ENCODE data around the gene WDR45B.

Gene WDR45B

DNA sequence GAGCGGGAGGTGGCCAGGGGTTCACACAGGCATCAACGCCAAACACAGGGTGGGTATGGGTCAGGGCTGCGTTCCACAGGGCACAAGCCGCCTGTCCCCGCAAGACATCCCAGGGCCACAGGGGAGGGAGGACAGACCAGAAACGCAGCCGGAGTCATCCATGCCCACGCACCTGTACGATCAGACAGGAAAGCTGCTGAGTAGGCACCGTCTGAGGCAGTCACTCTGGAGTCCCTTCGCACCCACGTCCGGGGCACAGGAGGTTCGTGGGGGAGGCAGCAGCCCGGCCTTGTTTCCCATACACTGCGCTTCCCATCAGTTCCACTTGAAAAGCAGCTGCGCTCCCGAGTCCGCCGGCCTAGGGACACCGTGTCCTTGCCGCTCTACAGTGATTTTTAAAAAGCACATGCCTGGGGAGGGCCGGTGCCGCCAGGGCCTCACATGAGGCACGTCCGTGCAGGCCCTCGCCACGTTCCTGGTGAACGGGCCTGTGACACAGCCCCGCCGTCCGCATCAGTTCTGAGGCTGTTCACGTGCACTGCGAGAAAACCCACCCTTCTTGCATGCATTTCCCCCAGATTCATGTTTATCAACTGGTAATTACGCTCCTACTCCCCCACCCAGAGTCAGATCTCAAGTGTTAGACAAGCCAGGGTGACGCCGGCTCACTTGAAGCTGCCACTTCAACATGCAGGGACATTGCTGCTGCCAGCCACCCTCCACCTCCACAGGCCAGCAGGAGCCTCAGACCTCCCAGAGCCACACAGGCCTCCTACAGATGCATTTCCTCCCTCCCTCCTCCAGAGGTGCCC is 34.8 kb downstream of the WDR45B start:
- no peak overlapping the region for H3K27ac ChIP-seq
- H3K9me3 ChIP-seq, result no peaks in the 10 kb centered on the region
- DNase-seq, result no peak
- H3K4me3 ChIP-seq, result no peak overlapping the region
- no peaks in the 10 kb centered on the region for H3K4me1 ChIP-seq
- no peak for TF ChIP-seq CTCF (IDR thresholded peaks at IDR 0.05)
- intact Hi-C loops (cut with DNase I; ENCODE audit: low total_unique reads), result no loop called here
- peaks cover 57 to 87% (median 76%) of the 10 kb centered on the region in 3 donors for H3K36me3 ChIP-seq
- no peaks in the 10 kb centered on the region for H3K27me3 ChIP-seq

DNA sequence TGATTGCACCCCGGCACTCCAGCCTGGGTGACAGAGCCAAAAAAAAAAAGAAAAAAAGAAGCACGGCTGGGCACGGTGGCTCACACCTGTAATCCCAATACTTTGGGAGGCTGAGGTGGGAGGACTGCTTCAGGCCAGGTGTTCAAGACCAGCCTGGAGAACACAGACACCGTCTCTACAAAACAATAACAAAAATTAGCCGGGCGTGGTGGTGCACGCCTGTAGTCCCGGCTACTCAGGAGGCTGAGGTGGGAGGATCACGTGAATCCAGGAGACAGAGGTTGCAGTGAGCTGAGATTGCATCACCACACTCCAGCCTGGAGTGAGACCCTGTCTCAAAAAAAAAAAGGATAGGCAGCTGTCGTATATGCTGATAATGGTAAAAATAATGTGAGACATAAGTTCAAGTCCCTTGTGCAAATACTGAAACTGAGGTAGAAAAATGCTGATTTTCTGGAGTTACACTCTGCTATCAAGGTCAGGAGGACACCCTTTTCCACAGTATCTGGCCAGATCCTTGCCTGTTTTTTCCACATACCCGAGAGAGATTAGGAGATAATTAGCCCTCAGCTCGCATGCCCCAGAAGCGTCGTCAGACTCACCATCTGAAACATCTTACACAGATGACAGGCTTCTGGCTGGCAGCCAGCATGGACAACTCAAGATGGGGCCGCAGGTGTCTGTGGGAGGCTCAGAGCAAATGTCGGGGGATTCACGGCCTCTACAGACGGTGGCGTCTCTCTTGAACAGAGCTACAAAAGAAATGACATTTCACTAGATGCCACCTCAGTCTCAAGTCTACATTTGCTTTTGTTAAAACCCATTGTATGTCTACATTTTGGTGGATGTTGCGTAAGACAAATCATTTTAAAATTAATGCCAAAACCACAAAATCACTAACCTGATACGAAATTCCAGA is 36.8 kb downstream of the WDR45B start:
- no peak overlapping the region for H3K4me3 ChIP-seq
- H3K9me3 ChIP-seq, result no peaks in the 10 kb centered on the region
- H3K36me3 ChIP-seq, result peaks cover 43 to 75% (median 58%) of the 10 kb centered on the region in 3 donors
- DNase-seq, result no peak
- no peaks in the 10 kb centered on the region for H3K4me1 ChIP-seq
- intact Hi-C loops (cut with DNase I; ENCODE audit: low total_unique reads), result no loop called here
- no peaks in the 10 kb centered on the region for H3K27me3 ChIP-seq
- H3K27ac ChIP-seq, result no peak overlapping the region
- TF ChIP-seq CTCF (IDR thresholded peaks at IDR 0.05), result no peak

DNA sequence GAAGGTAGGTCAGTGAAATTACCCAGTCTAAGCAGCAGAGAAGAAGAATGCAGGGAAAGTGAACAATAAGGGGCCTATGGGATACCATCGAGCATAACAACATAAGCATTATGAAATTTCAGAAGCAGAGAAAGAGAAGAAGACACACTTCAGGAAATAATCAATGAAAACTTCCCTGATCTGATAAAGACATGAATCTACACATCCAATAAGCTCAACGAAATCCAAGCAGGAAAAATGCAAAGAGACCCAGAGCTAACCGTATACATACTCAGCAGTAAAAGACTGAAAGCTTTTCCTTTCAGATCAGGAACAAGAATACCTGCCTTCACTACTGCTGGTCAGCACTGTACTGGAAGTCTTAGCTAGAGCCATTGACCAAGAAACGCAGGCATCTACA is 38.6 kb downstream of the WDR45B start:
- TF ChIP-seq CTCF (IDR thresholded peaks at IDR 0.05), result no peak
- peaks cover 39 to 75% (median 58%) of the 10 kb centered on the region in 3 donors for H3K36me3 ChIP-seq
- H3K27ac ChIP-seq, result no peak overlapping the region
- no peaks in the 10 kb centered on the region for H3K4me1 ChIP-seq
- H3K4me3 ChIP-seq, result no peak overlapping the region
- H3K27me3 ChIP-seq, result no peaks in the 10 kb centered on the region
- DNase-seq, result no peak
- intact Hi-C loops (cut with DNase I; ENCODE audit: low total_unique reads), result no loop called here
- H3K9me3 ChIP-seq, result no peaks in the 10 kb centered on the region

GRCh38 chr17:82608816-82609215 is 39.4 kb downstream of the WDR45B start:
- H3K36me3 ChIP-seq, result peaks cover 40 to 75% (median 58%) of the 10 kb centered on the region in 3 donors
- no peak overlapping the region for H3K4me3 ChIP-seq
- H3K27me3 ChIP-seq, result no peaks in the 10 kb centered on the region
- no peaks in the 10 kb centered on the region for H3K9me3 ChIP-seq
- no peaks in the 10 kb centered on the region for H3K4me1 ChIP-seq
- no peak for TF ChIP-seq CTCF (IDR thresholded peaks at IDR 0.05)
- no peak overlapping the region for H3K27ac ChIP-seq
- intact Hi-C loops (cut with DNase I; ENCODE audit: low total_unique reads), result no loop called here
- DNase-seq, result no peak

- H3K27me3 ChIP-seq, result no peaks in the 10 kb centered on the region
- H3K4me3 ChIP-seq, result no peak overlapping the region
- H3K36me3 ChIP-seq, result peaks cover 60 to 85% (median 77%) of the 10 kb centered on the region in 3 donors
- no peaks in the 10 kb centered on the region for H3K4me1 ChIP-seq
- TF ChIP-seq CTCF (IDR thresholded peaks at IDR 0.05), result no peak
- no peak for DNase-seq
- H3K9me3 ChIP-seq, result no peaks in the 10 kb centered on the region
- intact Hi-C loops (cut with DNase I; ENCODE audit: low total_unique reads), result no loop called here
- no peak overlapping the region for H3K27ac ChIP-seq
Observed at GRCh38 chr17:82605939-82606600, 42.2 kb downstream of the WDR45B start.
